Measurements from ENCODE around the gene PARD3B.

DNA sequence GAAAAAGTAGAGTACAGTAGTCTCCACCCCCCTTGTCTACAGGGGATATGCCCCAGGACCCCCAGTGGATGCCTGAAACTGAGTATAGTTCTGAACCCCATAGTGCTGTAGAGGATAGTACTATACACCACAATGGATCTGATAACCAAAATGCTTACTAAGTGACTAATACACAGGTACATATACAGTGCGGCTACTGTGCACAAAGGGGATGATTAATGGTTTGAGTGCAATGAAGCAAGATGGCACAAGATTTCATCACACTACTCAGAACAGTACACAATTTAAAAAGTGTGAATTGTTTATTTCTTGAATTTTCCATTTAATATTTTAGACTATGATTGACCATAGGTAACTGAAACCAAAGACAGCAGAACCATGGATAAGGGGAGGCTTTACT is 690.2 kb downstream of the PARD3B start:
- TF ChIP-seq CTCF (conservative IDR thresholded peaks at IDR 0.05; ENCODE audit: low read depth, low read length) (no peak), EZH2 (IDR thresholded peaks at IDR 0.05; ENCODE audit: low read length, unreplicated experiment) (no peak), EZH2phosphoT487 (IDR thresholded peaks at IDR 0.05; ENCODE audit: borderline replicate concordance, low read length) (no peak)

All from PC-3 (cell line).